Spleen (tissue), 11 donors: ENCODE results near the gene HECA. TPM values are rescaled to one million over a fixed set of nuclear protein-coding genes. Genes with fewer than 3 reads are reported as not detected.
"Not testable (repeated sequence)": the region's sequence is repeated elsewhere in the genome, so short reads cannot be mapped to it uniquely, and the experiment has no call there.

Source experiments
- DNase-seq: peaks from one replicate; pipeline ENCODE4 v3.0.0-alpha.2; 2020
- H3K27ac ChIP-seq, 8 donors: fragments of 200-600 bp; sonication (generic) in 7 of 8; 1 replicate in 4 of 8; 2 replicates in 4 of 8; pipeline versions ENCODE4 v1.5.0 to v1.8.0; 2016 to 2021; ENCODE audit warnings: inconsistent platforms in 4 of 8, mild to moderate bottlenecking in 4 of 8, moderate library complexity in 1 of 8
- H3K27me3 ChIP-seq, 7 donors: fragments of 200-600 bp; sonication (generic) in 6 of 7; replicated peaks in 1 of 7; 1 replicate in 4 of 7; 2 replicates in 3 of 7; pipeline versions ENCODE4 v1.5.0 to v1.8.0; 2016 to 2021; ENCODE audit warnings: inconsistent platforms in 3 of 7, mild to moderate bottlenecking in 1 of 7
- H3K36me3 ChIP-seq, 6 donors: fragments of 200-600 bp; sonication (generic) in 5 of 6; 1 replicate in 4 of 6; 2 replicates in 2 of 6; pipeline versions ENCODE4 v1.5.0 to v1.8.0; 2016 to 2021; ENCODE audit warnings: inconsistent platforms in 2 of 6
- H3K4me1 ChIP-seq, 6 donors: fragments of 200-600 bp; sonication (generic) in 5 of 6; 1 replicate in 3 of 6; 2 replicates in 3 of 6; pipeline versions ENCODE4 v1.5.0 to v1.8.0; 2016 to 2021; ENCODE audit warnings: inconsistent platforms in 3 of 6
- H3K4me3 ChIP-seq, 8 donors: fragments of 200-600 bp; sonication (generic) in 7 of 8; 1 replicate in 4 of 8; 2 replicates in 4 of 8; pipeline versions ENCODE4 v1.5.0 to v1.8.0; 2016 to 2021; ENCODE audit warnings: inconsistent platforms in 4 of 8, mild to moderate bottlenecking in 4 of 8, moderate library complexity in 2 of 8
- H3K9me3 ChIP-seq, 8 donors: fragments of 200-600 bp; sonication (generic) in 7 of 8; 1 replicate in 4 of 8; 2 replicates in 4 of 8; pipeline versions ENCODE4 v1.5.0 to v1.8.0; 2016 to 2021; ENCODE audit warnings: inconsistent platforms in 4 of 8
- POLR2A ChIP-seq, 3 donors: fragments of 450-650 bp; IDR thresholded peaks; one replicate each; pipeline ENCODE4 v1.5.1; 2017; ENCODE audit warnings: antibody characterized with exemption in 3 of 3, mild to moderate bottlenecking in 1 of 3
- POLR2AphosphoS5 ChIP-seq, 3 donors: sonication (generic); formaldehyde crosslinking; IDR thresholded peaks; one replicate each; pipeline ENCODE4 v1.5.1; 2017; ENCODE audit warnings: antibody characterized with exemption in 3 of 3
- WGBS, 5 donors: extraction: QIAGEN DNeasy Blood & Tissue Kit in 3 of 5; methylation state at CpG; one replicate each; pipeline versions ENCODE4 v1.1.5 to v1.1.7; 2013 to 2018; 5-methylcytosine and 5-hydroxymethylcytosine counted together
- intact Hi-C: fragments of 100-400 bp; cut with DNase I; formaldehyde crosslinking; loops from one replicate; pipeline ENCODE4 v1.15.0; 2023; ENCODE audit warnings: low total_unique reads
- polyA plus RNA-seq, 3 donors: library from polyadenylated mRNA; stranded (reverse); fragments of 200-250 nt; gene quantifications; one replicate each; pipeline ENCODE4 v1.2.1, GENCODE V29; 2013
- total RNA-seq, 7 donors: library from RNA; depleted of rRNA in 3 of 7; stranded (reverse); fragments of >200 nt in 3 of 7; fragmentation: NEBNext Ultra II Directional in 4 of 7; extraction: Animal tissue kit (Norgen Biotek cat#: 25700) in 4 of 7; gene quantifications; one replicate each; pipeline versions ENCODE4 v1.1.0 to v1.2.1, GENCODE V29; 2016 to 2021
- TF ChIP-seq, protein P1 (sequence below), 11 experiments: fragments of 200-600 bp in 7 of 11; fragments of 450-650 bp in 4 of 11; sonication (generic) in 4 of 11; IDR thresholded peaks in 8 of 11; conservative IDR thresholded peaks in 3 of 11; 1 replicate in 7 of 11; 2 replicates in 4 of 11; pipeline versions ENCODE4 v1.4.0 to v1.8.0; 2016 to 2021; ENCODE audit warnings: antibody characterized with exemption in 11 of 11, inconsistent platforms in 4 of 11, mild to moderate bottlenecking in 1 of 11
- donor health status: healthy with polysubstance abuse.
- donor health status: DM: no; HTN: no; CAD: no; lungs with moderate emphysema.
- donor health status: DM: no; HTN: no; CAD: no.
- donor health status: Bipolar disorder and iron deficiency.
- donor health status: healthy.
- donor health status: DM: no; HTN: no; CAD: no.
- donor health status: DM: yes; HTN: yes; CAD: no.

HECA gene
- total and polyA plus RNA-seq, 10 donors: 15.6 to 104 (median 69.0) TPM

GRCh38 chr6:139119552-139119951 is 15.3 kb upstream of the HECA start:
- no peaks in the 10 kb centered on the region for H3K27me3 ChIP-seq
- DNase-seq: no peak
- no peak overlapping the region for H3K4me3 ChIP-seq
- no peaks in the 10 kb centered on the region for H3K36me3 ChIP-seq
- peaks cover 0 to 8% (median 2%) of the 10 kb centered on the region in 6 donors for H3K4me1 ChIP-seq
- no peak overlapping the region for H3K27ac ChIP-seq
- intact Hi-C loops: no loop called here
- WGBS, 5 donors: 72 to 85% (median 83%) methylated on average over 3 of the region's 3 CpGs
- H3K9me3 ChIP-seq: peaks cover 5 to 39% (median 29%) of the 10 kb centered on the region in 8 donors
- TF ChIP-seq POLR2A (IDR thresholded peaks at IDR 0.05): no peak
- TF ChIP-seq, protein P1, sequence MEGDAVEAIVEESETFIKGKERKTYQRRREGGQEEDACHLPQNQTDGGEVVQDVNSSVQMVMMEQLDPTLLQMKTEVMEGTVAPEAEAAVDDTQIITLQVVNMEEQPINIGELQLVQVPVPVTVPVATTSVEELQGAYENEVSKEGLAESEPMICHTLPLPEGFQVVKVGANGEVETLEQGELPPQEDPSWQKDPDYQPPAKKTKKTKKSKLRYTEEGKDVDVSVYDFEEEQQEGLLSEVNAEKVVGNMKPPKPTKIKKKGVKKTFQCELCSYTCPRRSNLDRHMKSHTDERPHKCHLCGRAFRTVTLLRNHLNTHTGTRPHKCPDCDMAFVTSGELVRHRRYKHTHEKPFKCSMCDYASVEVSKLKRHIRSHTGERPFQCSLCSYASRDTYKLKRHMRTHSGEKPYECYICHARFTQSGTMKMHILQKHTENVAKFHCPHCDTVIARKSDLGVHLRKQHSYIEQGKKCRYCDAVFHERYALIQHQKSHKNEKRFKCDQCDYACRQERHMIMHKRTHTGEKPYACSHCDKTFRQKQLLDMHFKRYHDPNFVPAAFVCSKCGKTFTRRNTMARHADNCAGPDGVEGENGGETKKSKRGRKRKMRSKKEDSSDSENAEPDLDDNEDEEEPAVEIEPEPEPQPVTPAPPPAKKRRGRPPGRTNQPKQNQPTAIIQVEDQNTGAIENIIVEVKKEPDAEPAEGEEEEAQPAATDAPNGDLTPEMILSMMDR (IDR thresholded peaks at IDR 0.05 in 8 of 11, conservative IDR thresholded peaks at IDR 0.05 in 3 of 11): no peak
- no peak for TF ChIP-seq POLR2AphosphoS5 (IDR thresholded peaks at IDR 0.05)

- intact Hi-C loops, H3K36me3 ChIP-seq, H3K27ac ChIP-seq, H3K4me3 ChIP-seq, H3K27me3 ChIP-seq, DNase-seq: not testable (repeated sequence)
- WGBS, 5 donors: 14 to 58% (median 45%) methylated on average over 3 of the region's 3 CpGs
- H3K9me3 ChIP-seq: peaks cover 5 to 37% (median 29%) of the 10 kb centered on the region in 8 donors
- peaks cover 11 to 35% (median 23%) of the 10 kb centered on the region in 6 donors for H3K4me1 ChIP-seq
These were observed 12.1 kb upstream of the HECA start for GRCh38 chr6:139122823-139123222.

DNA sequence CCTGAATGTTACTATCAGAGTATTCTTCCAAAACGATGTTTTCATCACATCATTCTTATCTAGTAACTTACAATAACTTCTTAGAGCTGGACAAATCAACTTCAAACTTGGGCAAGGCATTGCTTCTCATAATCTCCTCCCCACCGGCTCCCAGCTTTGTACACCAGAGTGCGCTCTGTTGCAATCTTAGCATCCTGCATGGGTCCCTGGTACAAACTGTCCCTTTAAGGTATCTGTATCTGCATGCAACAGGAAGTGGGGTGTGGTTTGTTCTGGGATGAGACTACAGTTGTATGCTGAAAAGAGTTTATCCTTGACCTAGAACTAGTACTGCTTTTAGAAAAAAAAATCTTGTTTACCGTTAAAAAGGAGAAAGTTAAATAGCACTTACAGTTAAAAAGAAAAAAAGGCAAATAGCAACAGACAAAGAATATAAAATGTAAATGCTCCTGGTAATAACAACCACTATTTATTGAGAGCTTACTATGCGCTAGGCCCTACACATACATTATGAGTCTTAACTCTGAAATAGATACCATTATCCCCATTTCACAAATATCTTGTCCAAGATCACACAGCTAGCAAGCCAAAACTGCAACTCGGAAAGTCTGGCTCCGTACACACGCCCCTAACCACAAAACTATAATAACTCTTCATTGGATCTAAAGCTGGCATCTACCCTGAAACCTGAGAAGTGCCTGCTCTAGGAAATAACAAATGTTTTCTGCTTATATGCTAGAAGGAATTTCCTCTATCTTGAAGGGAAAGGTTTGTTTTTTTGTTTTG is 9.8 kb upstream of the HECA start:
- H3K27ac ChIP-seq: peak overlapping the region; percentile 55 to 90 (median 84)
- DNase-seq: peak; percentile 90
- intact Hi-C loops: loop anchor here (5.0 kb wide), 1 partner anchor 237 kb away; no protein-coding TSS in a partner anchor

GRCh38 chr6:139126255-139126654 is 8.6 kb upstream of the HECA start:
- Histone ChIP-seq H3K4me1 (peaks cover 11 to 43% (median 27%) of the 10 kb centered on the region in 6 donors), H3K4me3 (no peak overlapping the region), H3K27ac (peak overlapping the region; percentile 55 to 90 (median 84)), H3K36me3 (no peaks in the 10 kb centered on the region), H3K27me3 (no peaks in the 10 kb centered on the region), H3K9me3 (peaks cover 0 to 3% (median 0%) of the 10 kb centered on the region in 8 donors)
- intact Hi-C loops: loop anchor here (5.0 kb wide), 1 partner anchor 236 kb away; no protein-coding TSS in a partner anchor
- TF ChIP-seq POLR2AphosphoS5 (IDR thresholded peaks at IDR 0.05) (no peak), POLR2A (IDR thresholded peaks at IDR 0.05) (no peak)
- TF ChIP-seq, protein P1 (IDR thresholded peaks at IDR 0.05 in 8 of 11, conservative IDR thresholded peaks at IDR 0.05 in 3 of 11): no peak
- no peak for DNase-seq
- WGBS, 5 donors: 51 to 74% (median 60%) methylated on average over 3 of the region's 3 CpGs

More for the DNA sequence above, 9.8 kb upstream of the HECA start:
- H3K36me3 ChIP-seq: no peaks in the 10 kb centered on the region
- WGBS, 5 donors: 19 to 31% (median 25%) methylated on average over 8 of the region's 8 CpGs
- H3K27me3 ChIP-seq: no peaks in the 10 kb centered on the region
- H3K4me3 ChIP-seq: peak overlapping the region in 1 of 8 donors; percentile 11
- peaks cover 0 to 15% (median 10%) of the 10 kb centered on the region in 8 donors for H3K9me3 ChIP-seq
- peak in 1 of 3 donors; percentile 91 for TF ChIP-seq POLR2AphosphoS5 (IDR thresholded peaks at IDR 0.05)
- TF ChIP-seq, protein P1 (IDR thresholded peaks at IDR 0.05 in 8 of 11, conservative IDR thresholded peaks at IDR 0.05 in 3 of 11): peak; percentile 47 to 87 (median 75)
- TF ChIP-seq POLR2A (IDR thresholded peaks at IDR 0.05): no peak
- peaks cover 11 to 35% (median 23%) of the 10 kb centered on the region in 6 donors for H3K4me1 ChIP-seq
